K562 (cell line): Measurements from ENCODE around the gene PTCRA. TPM values are rescaled to one million over a fixed set of nuclear protein-coding genes. Genes with fewer than 3 reads are reported as not detected.
A peak's percentile ranks its signal among the peaks of the same experiment; 100 is the strongest.

ENCODE experiments used
- ATAC-seq: fragments of 200-7000 bp; cut with Tn5 transposase; 3 replicates; pipeline ENCODE4 v1.9.1; 2020; ENCODE audit warnings: moderate library complexity
- BruUV-seq: library from RNA; stranded (reverse); fragments of 400-500 nt; replicated peaks from 2 replicates; lab custom pipeline; 2021; lab: Mats Ljungman, UMichigan
- CTCF ChIA-PET: fragments of 300-600 bp; formaldehyde crosslinking; extraction: SDS; loops from one replicate; lab custom pipeline; 2021; ENCODE audit warnings: low intra/inter-chr PET ratio; lab: Yijun Ruan, JAX
- POLR2A ChIA-PET: fragments of 300-600, 350-650 bp; sonication (Branson Sonifier 250); formaldehyde crosslinking; extraction: SDS; loops from one replicate; lab custom pipeline; 2021; ENCODE audit warnings: antibody characterized with exemption, inconsistent platforms; lab: Yijun Ruan, JAX
- DNase-seq, 4 experiments: peaks; one replicate each; pipeline versions ENCODE4 v3.0.0 to v3.0.0-alpha.2; 2011 to 2018; ENCODE audit warnings: low spot score in 3 of 4, mixed read lengths in 3 of 4; ENCODE audit errors: extremely low read depth in 1 of 4
- FAIRE-seq: peaks from 2 replicates; lab custom pipeline; 2011; peaks lifted over from hg19 to GRCh38; lab: Jason Lieb, UNC
- H2AFZ ChIP-seq: 2 replicates; pipeline ENCODE4 v1.6.0; 2011; ENCODE audit warnings: low read depth, low read length, control low read depth, inconsistent platforms
- H3K27ac ChIP-seq: fragments of 200-600 bp; 3 replicates; pipeline ENCODE4 v1.8.0; 2011; ENCODE audit warnings: low read depth, mild to moderate bottlenecking, control low read depth, inconsistent platforms, low read length, moderate library complexity, mixed read lengths; ENCODE audit errors: extremely low read depth
- H3K27me3 ChIP-seq, 2 experiments: fragments of 300-600 bp in 1 of 2; 2 replicates in 1 of 2; 3 replicates in 1 of 2; pipeline versions ENCODE4 v1.6.0 to v1.8.0; 2011; ENCODE audit warnings: inconsistent platforms in 2 of 2, low read length in 2 of 2, mild to moderate bottlenecking in 1 of 2, mixed read lengths in 1 of 2, moderate library complexity in 1 of 2; ENCODE audit not compliant: control insufficient read depth in 2 of 2, insufficient read depth in 2 of 2
- H3K36me3 ChIP-seq: fragments of 300-600 bp; 3 replicates; pipeline ENCODE4 v1.8.0; 2011; ENCODE audit warnings: mild to moderate bottlenecking, low read length, inconsistent platforms; ENCODE audit not compliant: control insufficient read depth, insufficient read depth
- H3K4me1 ChIP-seq, 2 experiments: fragments of 200-600 bp in 1 of 2; replicated peaks in 1 of 2; 2 replicates in 1 of 2; 3 replicates in 1 of 2; pipeline versions ENCODE4 v1.5.1 to v1.8.0; 2011; ENCODE audit warnings: inconsistent platforms in 2 of 2, low read length in 2 of 2, mild to moderate bottlenecking in 1 of 2, mixed read lengths in 1 of 2, moderate library complexity in 1 of 2; ENCODE audit not compliant: control insufficient read depth in 2 of 2, insufficient read depth in 2 of 2
- H3K4me2 ChIP-seq: 2 replicates; pipeline ENCODE4 v1.6.1; 2011; ENCODE audit warnings: low read length, control low read depth, inconsistent platforms, mixed read lengths; ENCODE audit not compliant: insufficient read depth
- H3K4me3 ChIP-seq: fragments of 200-600 bp; sonication (generic), shearing (Covaris generic); 2 replicates; pipeline ENCODE4 v1.5.1; 2016; ENCODE audit warnings: control low read depth, inconsistent platforms
- H3K79me2 ChIP-seq: fragments of 200-600 bp; 3 replicates; pipeline ENCODE4 v1.8.0; 2011; ENCODE audit warnings: low read length, inconsistent platforms; ENCODE audit not compliant: control insufficient read depth, insufficient read depth
- H3K9ac ChIP-seq, 2 experiments: 2 replicates each; pipeline versions ENCODE4 v1.6.0 to v1.6.1; 2011; ENCODE audit warnings: low read depth in 2 of 2, low read length in 2 of 2, control low read depth in 1 of 2, inconsistent platforms in 1 of 2, mild to moderate bottlenecking in 1 of 2, mixed read lengths in 1 of 2; ENCODE audit not compliant: insufficient read depth in 1 of 2
- H3K9me1 ChIP-seq: one replicate; pipeline ENCODE4 v1.6.0; 2011; ENCODE audit warnings: inconsistent platforms, mild to moderate bottlenecking, low read length, moderate library complexity; ENCODE audit not compliant: control insufficient read depth, insufficient read depth
- H3K9me3 ChIP-seq: replicated peaks from 2 replicates; pipeline ENCODE4 v1.5.1; 2011; ENCODE audit warnings: low read depth, low read length, inconsistent platforms; ENCODE audit not compliant: control insufficient read depth, insufficient read depth
- H4K20me1 ChIP-seq: replicated peaks from 2 replicates; pipeline ENCODE4 v1.6.1; 2011; ENCODE audit warnings: low read length, inconsistent platforms, mixed read lengths; ENCODE audit not compliant: control insufficient read depth, insufficient read depth
- CGGBP1 ChIP-seq: fragments of 250-450 bp; sonication (Bioruptor Pico); IDR thresholded peaks from 2 replicates; pipeline ENCODE4 v1.9.0; 2021; ENCODE audit warnings: mild to moderate bottlenecking
- CHD1 ChIP-seq: fragments of 200-600 bp; sonication (generic); IDR thresholded peaks from one replicate; pipeline ENCODE4 v1.6.1; 2012; ENCODE audit warnings: mild to moderate bottlenecking, moderate library complexity, low read length, inconsistent platforms
- E2F8 ChIP-seq: fragments of 450-650 bp; IDR thresholded peaks from 2 replicates; pipeline ENCODE4 v1.7.1; 2018; ENCODE audit warnings: mild to moderate bottlenecking, low read depth; ENCODE audit not compliant: partially characterized antibody
- GABPA ChIP-seq: fragments of 200-800 bp; sonication (Bioruptor generic); conservative IDR thresholded peaks from 2 replicates; pipeline ENCODE4 v1.6.1; 2016; ENCODE audit warnings: low read depth, missing genetic modification characterization, missing compliant biosample characterization
- HDAC1 ChIP-seq, 2 experiments: fragments of 450-650 bp; IDR thresholded peaks; 2 replicates each; pipeline ENCODE4 v1.6.1; 2016 to 2017; ENCODE audit warnings: inconsistent platforms in 1 of 2, mild to moderate bottlenecking in 1 of 2, moderate library complexity in 1 of 2
- HMBOX1 ChIP-seq: sonication (generic); IDR thresholded peaks from 2 replicates; pipeline ENCODE4 v1.6.1; 2016
- NFRKB ChIP-seq: fragments of 450-650 bp; IDR thresholded peaks from 2 replicates; pipeline ENCODE4 v1.6.1; 2016; ENCODE audit warnings: low read depth
- RBM14 ChIP-seq: fragments of 200-400 bp; formaldehyde crosslinking; IDR thresholded peaks from 2 replicates; pipeline ENCODE4 v1.6.1; 2018; ENCODE audit warnings: low read depth, mild to moderate bottlenecking, low read length, moderate library complexity, borderline replicate concordance; ENCODE audit not compliant: insufficient read depth
- RBM17 ChIP-seq: fragments of 200-400 bp; formaldehyde crosslinking; IDR thresholded peaks from 2 replicates; pipeline ENCODE4 v1.6.1; 2017; ENCODE audit warnings: low read depth, mild to moderate bottlenecking, low read length, borderline replicate concordance
- RCOR1 ChIP-seq, 2 experiments: IDR thresholded peaks; 2 replicates each; pipeline ENCODE4 v1.6.1; 2012; ENCODE audit warnings: low read depth in 2 of 2, low read length in 2 of 2, borderline replicate concordance in 1 of 2, improper control_type of control experiment in 1 of 2
- SMARCA4 ChIP-seq: fragments of 450-650 bp; IDR thresholded peaks from 2 replicates; pipeline ENCODE4 v1.6.1; 2016
- SMARCE1 ChIP-seq: fragments of 450-650 bp; IDR thresholded peaks from 2 replicates; pipeline ENCODE4 v1.7.1; 2016; ENCODE audit warnings: mild to moderate bottlenecking
- SMC3 ChIP-seq: conservative IDR thresholded peaks from 2 replicates; pipeline ENCODE4 v1.6.1; 2011; ENCODE audit warnings: low read depth, low read length, improper control_type of control experiment; ENCODE audit not compliant: insufficient read depth
- SOX6 ChIP-seq: fragments of 450-650 bp; IDR thresholded peaks from 2 replicates; pipeline ENCODE4 v1.6.1; 2014; ENCODE audit warnings: mild to moderate bottlenecking
- USF1 ChIP-seq: sonication (generic); formaldehyde crosslinking; IDR thresholded peaks from 2 replicates; pipeline ENCODE4 v1.9.0; 2022; ENCODE audit warnings: mild to moderate bottlenecking, missing genetic modification reagents
- ZNF347 ChIP-seq: fragments of 450-650 bp; formaldehyde crosslinking; IDR thresholded peaks from 2 replicates; pipeline ENCODE4 v1.4.0; 2020; ENCODE audit warnings: low read depth, mild to moderate bottlenecking, moderate library complexity
- ZNF79 ChIP-seq: fragments of 250-450 bp; sonication (Bioruptor Pico); IDR thresholded peaks from 2 replicates; pipeline ENCODE4 v1.4.0; 2020; ENCODE audit warnings: low read depth, mild to moderate bottlenecking, moderate library complexity
- WGBS: fragments of 100-300 bp; shearing (Covaris generic); methylation state at CpG from one replicate; pipeline ENCODE4 v1.1.6; 2016; ENCODE audit warnings: low coverage, mixed read lengths; ENCODE audit not compliant: insufficient coverage; ENCODE audit errors: missing lambda C conversion rate; 5-methylcytosine and 5-hydroxymethylcytosine counted together
- in situ Hi-C: fragments of 300-500 bp; cut with MboI; formaldehyde crosslinking; loops from 4 replicates; pipeline ENCODE4 v1.15.0; 2018; ENCODE audit warnings: inconsistent platforms, mixed read lengths
- intact Hi-C: fragments of 100-400 bp; cut with micrococcal nuclease; formaldehyde crosslinking; loops from 2 replicates; pipeline ENCODE4 v1.14.2; 2022
- polyA plus RNA-seq, 8 experiments: library from polyadenylated mRNA; depleted of rRNA in 4 of 8; stranded (reverse) in 5 of 8; unstranded in 3 of 8; fragments of >200 nt; fragmentation: Nextera tagmentation in 2 of 8; fragmentation: Illumina TruSeq in 1 of 8; extraction: Ambion mirVana in 2 of 8; extraction: Trizol in 1 of 8; gene quantifications; 2 replicates each; pipeline versions ENCODE4 v1.2.1 to v1.2.3, GENCODE V29; 2011 to 2014; ENCODE audit warnings: inconsistent platforms in 1 of 8, missing spikeins in 1 of 8
- total RNA-seq, 7 experiments: library from RNA; depleted of rRNA in 6 of 7; stranded (reverse); fragments of >200 nt in 6 of 7; fragmentation: Illumina TruSeq in 2 of 7; extraction: Trizol in 2 of 7; gene quantifications; 2 replicates each; pipeline versions ENCODE4 v1.2.1 to v1.2.3, GENCODE V29; 2011 to 2021; ENCODE audit warnings: low replicate concordance in 1 of 7

Gene PTCRA
- total and polyA plus RNA-seq, 9 of the 15 experiments (the other 6 are each of a cell fraction or from before 2014, with no cell fraction given), result 0.21 TPM; not detected in 8

GRCh38 chr6:42923666-42924065 is 7.8 kb downstream of the PTCRA start (continued):
- no peak for TF ChIP-seq E2F8
- TF ChIP-seq HDAC1 (IDR thresholded peaks at IDR 0.05), result no peak
- peak in 1 of 2 experiments; percentile 42; a peak in 1 of 4 replicates for TF ChIP-seq RCOR1 (IDR thresholded peaks at IDR 0.05; ENCODE audit: borderline replicate concordance in 1 of 2, low read depth in 2 of 2, low read length in 2 of 2)
- peak; percentile 68 for TF ChIP-seq SOX6

DNA sequence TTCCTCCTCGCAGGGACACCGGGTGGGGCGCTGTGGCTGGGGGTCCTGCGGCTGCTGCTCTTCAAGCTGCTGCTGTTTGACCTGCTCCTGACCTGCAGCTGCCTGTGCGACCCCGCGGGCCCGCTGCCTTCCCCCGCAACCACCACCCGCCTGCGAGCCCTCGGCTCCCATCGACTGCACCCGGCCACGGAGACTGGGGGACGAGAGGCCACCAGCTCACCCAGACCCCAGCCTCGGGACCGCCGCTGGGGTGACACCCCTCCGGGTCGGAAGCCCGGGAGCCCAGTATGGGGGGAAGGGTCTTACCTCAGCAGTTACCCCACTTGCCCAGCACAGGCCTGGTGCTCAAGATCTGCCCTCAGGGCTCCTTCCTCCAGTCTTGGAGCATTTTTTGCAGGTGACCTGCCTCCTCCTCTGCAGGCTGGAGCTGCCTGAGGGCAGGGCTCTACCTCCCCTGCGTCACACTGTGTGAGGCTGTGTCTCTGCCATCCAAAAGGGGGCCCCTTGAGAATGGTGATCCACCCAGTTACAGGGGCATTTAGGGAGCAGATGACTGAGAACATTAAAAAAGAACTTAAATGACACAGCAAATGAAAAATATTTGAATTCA is 9.5 kb downstream of the PTCRA start:
- Histone ChIP-seq H2AFZ (peak overlapping the region; percentile 37; the same call in 1 of the 2 replicates), H3K4me3 (no peak overlapping the region), H3K4me1 (peaks cover 19 to 27% of the 10 kb centered on the region in 2 experiments; a peak in 4 of 5 replicates), H3K9me3 (no peaks in the 10 kb centered on the region), H3K27ac (no peak overlapping the region), H3K79me2 (peaks cover 8% of the 10 kb centered on the region), H3K36me3 (no peaks in the 10 kb centered on the region), H3K9me1 (no peaks in the 10 kb centered on the region), H3K4me2 (no peak overlapping the region), H3K9ac (peak overlapping the region in 1 of 2 experiments; percentile 65; a peak in 2 of 4 replicates), H4K20me1 (no peaks in the 10 kb centered on the region), H3K27me3 (no peaks in the 10 kb centered on the region)
- CTCF ChIA-PET, result no interaction called here
- no peak for FAIRE-seq
- in situ Hi-C loops (no loop called here), intact Hi-C loops (no loop called here)
- DNase-seq, result no peak
- WGBS, result 86% methylated on average over 22 of the region's 23 CpGs
- no TSS peak for BruUV-seq
- no peak for ATAC-seq
- POLR2A ChIA-PET, result interaction anchor here (0.7 to 2.2 kb wide), 2 partner anchors 10 to 232 kb away, joined by 3 to 5 read pairs; no protein-coding TSS in a partner anchor
- TF ChIP-seq SOX6 (no peak), RBM14 (0 out of 2 replicates have a peak, but pooled peaks have one; percentile 41), ZNF347 (CRISPR knock-in tag) (no peak), SMARCA4 (no peak), USF1 (CRISPR knock-in tag) (no peak), CGGBP1 (CRISPR knock-in tag) (no peak), HMBOX1 (no peak), NFRKB (no peak), ZNF79 (CRISPR knock-in tag) (no peak), GABPA (no peak), SMARCE1 (no peak), SMC3 (no peak), CHD1 (no peak), RBM17 (no peak)
